DOHH2 (cell line): ENCODE measurements around the gene YAE1.

ENCODE experiments used
- CTCF ChIP-seq: fragments of 200-600 bp; sonication (generic); IDR thresholded peaks from one replicate; pipeline ENCODE4 v1.5.1; 2014; ENCODE audit warnings: antibody characterized with exemption, mild to moderate bottlenecking, low read depth, low read length; ENCODE audit not compliant: poor library complexity, severe bottlenecking
- EZH2phosphoT487 ChIP-seq: fragments of 200-600 bp; sonication (generic); IDR thresholded peaks from 2 replicates; pipeline ENCODE4 v1.6.1; 2017; ENCODE audit warnings: borderline replicate concordance, mild to moderate bottlenecking, antibody characterized with exemption, low read length, moderate library complexity, mixed read lengths

GRCh38 chr7:39566023-39566921 lies at the start of gene YAE1:
- TF ChIP-seq CTCF, result no peak
- TF ChIP-seq EZH2phosphoT487, result no peak
